Activated CD4-positive, alpha-beta T cell treated with anti-CD3 and anti-CD28 coated beads for 24 hours (primary cell): ENCODE data around the gene HSPA14.
"Not testable (repeated sequence)": the region's sequence is repeated elsewhere in the genome, so short reads cannot be mapped to it uniquely, and the experiment has no call there.

Experiments
- DNase-seq, 2 donors: peaks; one replicate each; pipeline ENCODE4 v3.0.0-alpha.2; 2020; ENCODE audit warnings: low read depth in 2 of 2

HSPA14 gene

DNA sequence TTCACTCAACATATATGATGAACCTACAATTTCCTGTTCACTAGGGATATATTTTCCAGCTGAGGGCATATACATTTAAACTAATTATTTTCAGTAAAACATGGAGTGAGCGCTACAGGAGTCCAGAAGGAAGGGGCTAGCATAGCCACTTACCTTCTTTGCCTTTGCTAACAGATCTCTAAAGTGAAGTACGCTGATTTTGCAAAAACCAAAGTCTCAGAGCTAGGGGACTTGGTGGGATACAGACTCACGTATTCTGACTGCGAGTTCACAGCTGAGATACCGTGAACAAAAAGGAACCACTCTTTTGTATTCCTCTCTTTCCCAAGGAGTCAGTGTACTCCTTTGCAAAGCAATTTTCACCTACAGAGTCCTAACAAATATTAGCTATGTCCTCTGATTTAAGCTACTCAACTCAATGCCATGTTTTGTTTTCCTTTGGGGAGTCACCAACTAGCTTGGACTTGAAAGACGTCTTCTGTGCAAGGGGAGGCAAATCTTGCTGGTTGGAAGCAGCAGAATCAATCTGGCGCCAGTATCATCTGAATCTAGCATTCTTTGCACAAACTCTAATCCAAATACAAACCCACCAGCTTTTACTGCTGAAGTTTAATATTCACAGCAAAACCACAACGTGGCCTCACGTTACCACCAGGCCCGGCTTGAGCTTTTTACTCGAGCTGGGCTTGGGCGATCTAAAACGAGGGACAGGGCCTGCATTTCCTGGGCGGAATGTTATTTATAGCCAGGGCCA, 926 bp upstream of the HSPA14 start:
- no peak for DNase-seq

DNA sequence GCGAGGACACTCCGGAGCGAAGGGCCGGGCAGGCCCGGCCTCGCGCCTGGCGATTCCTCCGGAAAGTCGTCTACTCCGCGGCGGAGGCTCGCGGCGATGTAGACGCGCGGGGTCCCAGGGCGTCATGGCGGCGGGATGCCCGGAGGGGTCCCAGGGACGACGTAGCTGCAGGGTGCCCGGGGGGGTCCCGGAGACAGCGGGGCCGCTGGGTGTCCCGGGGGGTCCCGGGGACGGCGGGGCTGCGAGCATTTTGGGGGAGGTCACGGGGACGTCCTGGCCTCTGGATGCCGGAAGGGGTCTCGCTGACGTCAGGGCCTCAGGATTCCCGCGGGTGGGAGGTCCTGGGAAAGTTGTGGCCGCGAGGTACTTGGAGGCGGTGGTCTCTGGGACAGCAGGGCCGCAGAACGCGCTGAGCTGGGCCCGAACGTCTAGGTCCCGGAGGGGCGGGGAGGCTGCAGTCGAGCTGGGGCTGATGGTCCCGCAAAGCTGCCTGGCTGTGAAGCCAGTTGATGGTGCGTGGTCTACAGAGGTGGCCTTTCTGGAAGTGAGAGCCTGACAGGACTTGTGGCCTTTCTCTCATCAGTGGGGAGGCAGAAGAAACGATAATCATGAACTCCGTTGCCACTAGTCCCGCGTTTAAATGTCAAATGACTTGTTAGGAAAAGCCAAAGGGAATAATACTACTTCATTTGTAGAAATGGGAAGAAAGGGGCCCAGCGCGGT, 637 bp downstream of the HSPA14 start:
- DNase-seq, result peak in 1 of 2 donors; percentile 5

DNA sequence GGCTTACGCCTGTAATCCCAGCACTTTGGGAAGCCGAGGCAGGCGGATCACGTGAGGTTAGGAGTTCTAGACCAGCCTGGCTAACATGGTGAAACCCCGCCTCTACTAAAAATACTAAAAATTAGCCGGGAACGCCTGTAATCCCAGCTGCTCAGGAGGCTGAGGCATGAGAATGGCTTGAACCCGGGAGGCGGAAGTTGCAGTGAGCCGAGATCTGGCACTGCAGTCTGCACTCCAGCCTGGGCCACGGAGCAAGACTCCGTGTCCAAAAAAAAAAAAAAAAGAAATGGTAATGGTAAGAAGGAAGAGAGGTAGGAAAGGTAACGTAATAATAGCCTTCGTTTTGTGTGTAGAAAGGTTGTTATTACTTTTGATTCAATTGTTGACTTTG, 1.2 kb downstream of the HSPA14 start:
- DNase-seq, result no peak

DNA sequence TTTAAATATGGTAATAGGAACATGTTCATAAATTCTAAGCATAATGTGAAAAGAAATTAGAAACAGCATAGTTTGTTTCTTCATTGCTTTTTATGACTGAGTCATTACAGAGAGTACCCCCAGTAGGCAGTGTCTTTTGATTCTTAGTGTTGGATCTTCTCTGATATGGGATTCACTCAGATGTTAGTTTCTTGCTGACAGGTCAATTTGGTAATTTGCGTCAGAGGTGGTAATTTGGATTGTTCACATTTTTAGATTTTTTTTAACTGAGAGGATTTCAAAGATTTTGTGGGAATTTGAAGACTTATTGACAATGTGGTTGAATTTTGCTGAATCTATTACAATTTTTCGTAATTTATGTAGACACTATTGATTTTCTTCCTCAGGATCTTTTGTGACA, 2.1 kb downstream of the HSPA14 start:
- DNase-seq, result no peak

DNA sequence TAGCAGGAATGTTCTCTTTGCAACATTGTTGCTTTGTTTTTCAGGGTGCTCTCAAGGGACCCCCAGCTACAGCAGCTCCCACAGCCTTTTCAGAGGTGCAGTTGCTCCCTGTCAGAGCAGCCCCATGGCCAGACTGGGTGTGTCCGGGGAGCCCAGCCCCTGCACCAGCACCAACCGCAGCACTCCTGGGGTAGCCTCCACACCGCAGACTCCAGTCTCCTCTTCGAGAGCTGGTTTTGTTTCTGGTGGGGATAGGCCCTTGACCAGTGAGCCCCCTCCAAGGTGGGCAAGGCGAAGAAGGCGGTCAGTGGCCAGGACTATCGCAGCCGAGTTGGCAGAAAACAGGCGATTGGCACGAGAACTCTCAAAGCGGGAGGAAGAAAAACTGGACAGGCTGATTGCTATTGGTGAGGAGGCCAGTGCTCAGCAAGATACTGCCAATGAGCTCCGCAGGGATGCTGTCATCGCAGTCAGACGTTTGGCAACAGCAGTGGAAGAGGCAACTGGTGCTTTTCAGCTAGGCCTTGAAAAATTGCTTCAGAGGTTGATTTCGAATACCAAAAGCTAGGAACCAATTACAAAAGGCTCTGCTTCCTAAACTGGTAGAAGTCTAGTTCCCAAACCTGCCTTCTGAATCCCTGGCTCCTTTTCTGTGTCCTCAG, 5.4 kb downstream of the HSPA14 start:
- DNase-seq, result no peak

DNA sequence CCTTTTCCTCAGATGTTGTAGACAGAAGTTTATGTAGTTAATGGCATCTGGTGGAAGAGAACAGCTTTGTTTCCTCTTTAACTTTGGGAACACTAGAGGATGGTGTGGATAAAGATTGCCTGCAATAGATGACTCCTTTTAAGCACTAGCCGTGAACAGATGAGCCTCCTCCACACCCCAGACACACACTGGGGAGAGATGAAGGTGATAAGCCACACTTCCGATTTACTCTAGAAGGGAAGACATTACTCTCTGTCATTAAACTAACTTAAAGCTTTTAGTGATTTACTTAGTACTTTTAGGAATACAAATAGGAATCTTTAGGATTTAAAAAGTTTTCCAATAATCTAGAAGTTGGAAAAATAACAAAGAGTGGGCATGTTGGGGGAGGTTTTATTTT, 6.8 kb downstream of the HSPA14 start:
- DNase-seq, result no peak

DNA sequence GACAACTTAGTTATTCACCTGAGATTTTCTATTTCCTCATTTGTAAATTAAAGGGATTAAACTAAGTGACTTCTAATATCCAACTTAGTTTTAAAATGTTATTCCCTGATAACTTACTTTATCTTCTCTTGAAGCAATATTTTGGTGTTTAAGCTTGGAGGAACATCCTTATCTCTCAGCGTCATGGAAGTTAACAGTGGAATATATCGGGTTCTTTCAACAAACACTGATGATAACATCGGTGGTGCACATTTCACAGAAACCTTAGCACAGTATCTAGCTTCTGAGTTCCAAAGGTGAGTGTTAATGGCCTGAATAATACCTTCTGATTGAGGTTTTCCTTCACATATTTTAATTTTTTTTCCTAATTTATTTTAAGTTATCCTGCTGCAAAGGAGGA, 14.1 kb downstream of the HSPA14 start:
- DNase-seq, result no peak

DNA sequence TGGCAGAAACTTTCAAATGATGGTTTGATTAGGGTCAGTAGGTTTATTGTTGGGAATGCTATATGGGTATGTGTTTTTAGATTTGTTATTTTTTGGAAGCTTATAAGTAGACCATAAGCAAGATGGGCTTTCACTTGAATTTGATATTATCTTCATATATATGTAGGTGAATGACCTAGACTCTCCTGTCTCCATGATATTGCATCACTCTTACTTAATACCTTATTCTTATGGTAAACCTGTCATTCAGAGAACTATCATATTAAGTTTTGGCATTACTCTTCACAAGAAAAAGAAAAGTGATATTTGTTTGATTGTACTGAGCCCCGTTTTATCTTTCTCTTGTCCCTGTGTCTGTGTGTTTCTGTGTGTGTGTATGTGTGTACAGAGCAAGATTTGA, 17.3 kb downstream of the HSPA14 start:
- DNase-seq, result no peak

DNA sequence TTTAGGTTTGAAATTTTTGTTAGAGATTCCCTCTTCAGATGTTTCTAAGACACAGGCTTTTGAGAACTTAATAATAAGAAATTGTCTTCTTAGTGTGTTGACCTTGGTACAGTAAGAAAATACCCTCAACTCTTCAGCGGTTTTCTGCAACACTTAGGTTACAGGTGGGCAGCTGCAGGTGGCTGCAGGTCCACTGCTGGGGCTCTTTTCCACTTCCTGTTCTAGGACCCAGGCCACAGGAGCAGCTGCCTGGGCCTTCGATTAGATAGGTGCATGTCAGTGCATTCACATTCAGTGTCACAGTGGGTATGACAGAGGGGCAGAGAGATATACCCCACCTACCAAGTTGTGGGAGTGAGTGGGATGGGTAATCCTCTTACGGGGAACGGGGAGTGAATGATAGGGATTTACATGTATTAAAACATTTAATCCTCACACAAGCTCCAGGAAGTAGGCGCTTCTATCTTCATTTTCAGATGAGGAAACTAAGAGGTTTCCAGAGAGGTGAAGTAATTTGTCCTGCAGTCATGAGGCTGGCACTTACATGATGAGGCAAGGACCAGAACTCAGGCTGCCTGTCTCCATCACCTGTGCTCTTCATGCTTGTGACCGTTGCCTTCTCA, 20.3 kb downstream of the HSPA14 start:
- DNase-seq, result no peak

DNA sequence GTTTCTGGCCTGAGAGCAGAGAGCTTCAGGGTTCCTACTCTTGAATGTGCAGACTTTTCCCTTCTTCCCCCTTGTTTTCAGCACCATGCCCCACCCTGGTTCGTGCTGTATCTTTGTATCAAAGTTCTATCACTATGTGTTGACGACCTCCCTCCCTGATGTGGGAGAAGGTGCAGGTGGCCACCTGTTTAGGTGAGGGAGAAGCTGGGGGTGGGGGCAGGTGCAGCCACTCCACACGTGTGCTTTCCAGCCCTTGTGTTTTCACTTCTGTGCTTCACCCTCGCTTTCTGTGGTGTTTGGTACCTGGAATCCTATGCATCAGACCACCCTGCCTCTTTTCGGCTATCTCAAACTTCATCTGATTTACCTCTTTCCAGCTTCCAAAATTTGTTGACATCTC, 20.9 kb downstream of the HSPA14 start:
- DNase-seq, result no peak

DNA sequence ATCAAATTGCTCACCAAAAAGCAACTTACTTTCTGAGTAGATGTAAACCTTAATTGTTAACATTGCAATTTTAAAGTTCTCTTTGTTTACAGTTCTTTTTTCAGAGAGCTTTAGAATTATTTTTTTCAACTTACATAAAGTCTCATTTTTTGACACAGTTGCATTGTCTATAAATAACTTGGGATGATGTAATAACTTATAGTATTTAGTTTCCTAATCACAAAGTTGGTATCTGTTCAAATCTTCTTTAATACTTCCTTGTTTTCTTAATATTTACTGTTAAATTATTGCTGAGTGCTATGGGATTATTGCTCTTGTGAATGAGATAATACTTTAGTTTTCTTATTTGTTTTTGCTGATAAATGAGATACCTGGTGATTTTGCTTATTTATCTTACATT, 21.7 kb downstream of the HSPA14 start:
- no peak for DNase-seq

DNA sequence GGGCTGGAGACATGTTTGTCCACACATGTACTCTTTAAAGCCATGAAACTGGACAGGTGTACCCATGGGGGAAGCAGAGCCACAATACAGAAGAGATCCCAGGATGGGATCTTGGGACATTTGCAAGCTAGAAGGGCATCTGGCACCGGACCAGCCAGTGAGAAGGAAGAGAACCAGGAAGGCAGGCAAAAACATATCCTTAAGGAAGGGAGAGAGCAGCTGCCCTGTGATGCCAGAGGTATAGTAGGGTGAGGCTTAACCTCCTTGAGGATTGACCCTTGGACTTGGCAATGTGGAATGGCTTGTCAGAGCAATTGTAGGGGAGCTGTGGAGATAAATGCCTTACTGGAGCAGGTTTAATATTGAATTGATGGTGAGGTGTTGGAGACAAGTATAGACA, 22.7 kb downstream of the HSPA14 start:
- no peak for DNase-seq

DNA sequence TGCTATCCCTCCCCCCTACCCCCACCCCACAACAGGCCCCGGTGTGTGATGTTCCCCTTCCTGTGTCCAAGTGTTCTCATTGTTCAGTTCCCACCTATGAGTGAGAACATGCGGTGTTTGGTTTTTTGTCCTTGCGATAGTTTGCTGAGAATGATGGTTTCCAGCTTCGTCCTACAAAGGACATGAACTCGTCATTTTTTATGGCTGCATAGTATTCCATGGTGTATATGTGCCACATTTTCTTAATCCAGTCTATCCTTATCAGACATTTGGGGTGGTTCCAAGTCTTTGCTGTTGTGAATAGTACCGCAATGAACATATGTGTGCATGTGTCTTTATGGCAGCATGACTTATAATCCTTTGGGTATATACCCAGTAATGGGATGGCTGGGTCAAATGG, 26.4 kb downstream of the HSPA14 start:
- not testable (repeated sequence) for DNase-seq

DNA sequence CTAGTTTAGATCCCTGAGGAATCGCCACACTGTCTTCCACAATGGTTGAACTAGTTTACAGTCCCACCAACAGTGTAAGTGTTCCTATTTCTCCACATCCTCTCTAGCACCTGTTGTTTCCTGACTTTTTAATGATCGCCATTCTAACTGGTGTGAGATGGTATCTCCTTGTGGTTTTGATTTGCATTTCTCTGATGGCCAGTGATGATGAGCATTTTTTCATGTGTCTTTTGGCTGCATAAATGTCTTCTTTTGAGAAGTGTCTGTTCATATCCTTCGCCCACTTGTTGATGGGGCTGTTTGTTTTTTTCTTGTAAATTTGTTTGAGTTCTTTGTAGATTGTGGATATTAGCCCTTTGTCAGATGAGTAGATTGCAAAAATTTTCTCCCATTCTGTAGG, 26.8 kb downstream of the HSPA14 start:
- DNase-seq, result not testable (repeated sequence)

DNA sequence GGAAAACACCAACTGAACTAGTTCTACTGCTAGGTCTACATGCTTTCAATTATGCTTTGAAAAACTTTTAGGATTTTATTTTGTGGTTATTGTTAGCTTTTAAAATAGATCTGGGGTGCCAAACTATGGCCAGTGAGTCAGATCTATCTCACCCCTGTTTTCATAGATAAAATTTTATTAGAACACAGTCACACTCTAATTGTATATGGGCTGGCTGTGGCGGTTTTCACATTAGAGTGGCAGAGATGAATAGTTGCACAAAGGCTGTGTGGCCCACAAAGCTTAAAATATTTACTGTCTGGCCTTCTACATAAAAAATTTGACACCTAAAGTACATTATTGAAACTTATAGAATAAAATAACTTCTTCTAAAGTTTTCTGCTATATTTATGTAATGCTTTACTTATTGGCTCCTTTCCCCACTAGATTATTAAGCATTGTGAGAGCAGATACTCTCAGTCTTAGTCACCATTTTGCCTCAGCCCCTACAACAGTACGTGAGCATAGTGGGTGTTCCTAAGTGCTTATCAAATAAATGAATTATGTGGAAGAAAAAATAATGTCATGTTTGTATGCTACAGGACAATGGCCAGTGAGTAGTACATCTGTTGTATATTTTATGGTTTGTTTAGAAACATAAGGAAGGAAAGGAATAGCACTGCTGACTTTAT, 35.1 kb downstream of the HSPA14 start:
- DNase-seq, result no peak

DNA sequence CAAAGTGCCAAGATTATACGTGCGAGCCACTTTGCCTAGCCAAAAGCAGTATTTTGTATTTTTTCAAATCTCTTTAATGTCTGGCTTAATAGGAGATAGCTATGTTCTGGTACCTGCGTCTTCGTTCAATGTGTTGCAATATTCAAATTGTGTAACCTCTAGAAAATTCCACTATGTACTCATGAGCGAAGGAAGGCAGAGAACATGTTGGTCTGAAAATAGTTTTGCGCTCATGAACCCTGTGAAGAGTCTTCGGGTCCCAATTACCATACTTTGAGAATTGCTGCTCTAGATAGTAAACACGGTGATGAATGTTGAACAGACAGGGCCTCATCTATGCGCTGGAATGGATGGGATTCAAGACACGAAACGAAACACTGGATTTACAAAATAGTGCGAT, 37.8 kb downstream of the HSPA14 start:
- no peak for DNase-seq

DNA sequence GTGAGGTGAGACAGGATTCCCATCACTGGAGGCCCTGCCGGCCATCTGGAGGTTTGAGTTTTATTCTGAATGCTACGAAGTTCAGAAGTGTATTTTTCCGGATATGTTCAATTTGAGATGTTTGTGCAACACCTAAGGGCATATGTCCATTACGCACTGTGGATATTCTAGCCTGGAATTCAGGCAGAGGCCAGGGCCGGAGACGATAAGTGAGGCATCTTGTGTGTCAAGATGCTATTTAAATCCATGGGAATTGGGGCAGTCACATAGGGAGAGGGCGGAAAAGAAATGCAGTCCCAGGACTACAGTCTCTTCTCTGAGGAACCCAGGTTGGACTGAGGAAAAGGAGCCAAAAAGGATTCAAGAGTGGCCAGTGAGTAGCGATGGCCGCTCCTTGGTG, 38.7 kb downstream of the HSPA14 start:
- DNase-seq, result no peak

DNA sequence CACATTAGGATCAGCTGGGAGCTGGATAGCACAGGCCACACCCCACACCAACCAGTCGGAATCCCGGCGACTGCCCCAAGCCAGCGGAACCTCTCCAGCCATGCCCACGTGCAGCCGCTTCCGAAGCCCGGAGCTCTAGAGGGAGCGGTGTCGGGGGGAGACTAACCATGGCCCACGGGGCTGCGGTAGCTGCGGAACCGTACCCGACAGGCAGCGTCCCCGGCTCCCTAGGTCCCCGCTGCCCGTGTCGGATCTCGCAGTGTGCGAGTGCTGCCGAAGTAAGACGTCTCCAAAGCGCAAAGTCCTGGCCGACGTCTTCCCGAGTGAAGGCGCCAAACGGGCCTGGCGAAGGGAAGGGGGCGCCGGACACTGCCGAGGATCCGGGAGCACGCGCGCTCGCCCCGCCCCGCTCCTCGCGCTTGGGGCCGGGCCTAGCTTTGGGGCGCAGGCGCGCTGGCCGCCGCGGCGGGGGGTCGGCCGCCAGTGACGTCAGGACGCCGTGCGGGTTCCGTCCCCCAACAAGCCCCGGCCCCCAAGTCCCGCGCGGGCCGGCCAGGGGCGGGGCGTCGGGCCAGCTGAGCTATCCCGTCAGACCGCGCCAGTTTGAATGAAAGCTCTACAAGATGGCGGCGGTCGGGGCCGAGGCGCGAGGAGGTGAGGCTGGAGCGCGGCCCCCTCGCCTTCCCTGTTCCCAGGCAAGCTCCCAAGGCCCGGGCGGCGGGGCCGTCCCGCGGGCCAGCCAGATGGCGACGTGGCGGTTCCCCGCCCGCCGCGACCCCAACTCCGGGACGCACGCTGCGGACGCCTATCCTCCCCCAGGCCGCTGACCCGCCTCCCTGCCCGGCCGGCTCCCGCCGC, 40.4 kb downstream of the HSPA14 start, which contains the start of gene SUV39H2:
TSS of gene SUV39H2 (plus strand) at position 601 of the 858 bp plus-strand sequence. CDS start at position 624, 23 bp downstream.
- DNase-seq, result peak; percentile 87 to 89

DNA sequence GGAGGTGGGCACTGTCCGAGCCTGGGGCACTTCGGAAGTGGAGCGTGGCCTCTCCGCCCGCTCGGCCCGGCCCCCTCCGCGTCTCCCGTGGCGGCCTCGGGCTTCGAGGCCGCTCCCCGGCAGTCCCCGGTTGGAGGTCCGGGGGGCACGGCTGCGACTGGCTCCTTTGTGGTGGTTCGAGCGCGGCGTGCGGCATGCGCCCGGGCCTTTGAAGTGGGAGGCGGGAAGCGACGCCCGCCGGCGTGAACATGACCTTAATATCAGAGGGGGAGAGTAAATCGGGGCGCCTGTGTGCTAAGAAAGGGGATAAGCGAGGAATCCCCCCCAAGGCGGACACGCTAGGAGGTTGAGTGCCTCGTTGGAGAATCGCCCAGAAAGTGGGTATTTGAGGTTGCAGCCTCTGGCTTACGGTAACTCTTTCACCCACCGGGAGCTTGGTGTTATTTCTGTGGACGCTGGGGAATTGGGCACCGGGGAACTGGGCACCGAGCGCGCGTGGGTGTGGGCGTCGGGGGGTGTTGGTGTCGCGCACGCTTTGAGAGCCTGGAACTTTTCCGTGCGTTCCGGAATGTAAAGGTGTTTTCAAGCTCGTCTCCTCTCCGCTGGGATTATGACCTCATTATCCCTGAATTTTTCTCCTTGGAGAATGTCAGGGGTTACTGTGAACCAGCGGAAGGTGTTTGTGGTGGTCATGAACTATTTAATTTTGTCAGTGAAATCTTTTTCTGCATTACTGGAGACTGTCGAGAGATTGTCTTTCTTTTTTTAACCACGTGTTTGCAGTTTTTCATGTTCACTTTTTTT, 41.2 kb downstream of the HSPA14 start:
- peak; percentile 11 to 22 for DNase-seq

DNA sequence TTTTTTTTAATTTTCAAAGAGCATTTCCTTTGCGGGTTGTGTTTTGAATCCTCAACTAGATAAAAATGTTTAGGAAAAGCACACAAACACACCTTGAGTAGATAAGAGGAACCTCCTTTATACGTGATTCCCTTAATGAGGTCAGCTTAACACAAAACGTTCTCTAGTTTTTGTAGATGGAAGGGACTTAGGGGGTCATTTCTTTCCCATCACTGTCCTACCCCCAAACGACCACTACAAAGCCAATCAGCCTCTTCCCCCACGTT, 41.8 kb downstream of the HSPA14 start:
- no peak for DNase-seq
